Endothelial cell of umbilical vein (primary cell): ENCODE data around the gene JAKMIP1. TPM values are rescaled to one million over a fixed set of nuclear protein-coding genes. Genes with fewer than 3 reads are reported as not detected.

Source experiments
- BruUV-seq: library from RNA; stranded (reverse); fragments of 400-500 nt; replicated peaks from 2 replicates; lab custom pipeline; 2021; lab: Mats Ljungman, UMichigan
- CTCF ChIA-PET: fragments of 300-600, 350-600 bp; sonication (Branson Sonifier 250); formaldehyde crosslinking; loops from one replicate; lab custom pipeline; 2021; ENCODE audit warnings: antibody characterized with exemption, inconsistent platforms; lab: Charles Lee
- POLR2A ChIA-PET: fragments of 300-600, 350-600 bp; sonication (Branson Sonifier 250); formaldehyde crosslinking; loops from one replicate; lab custom pipeline; 2021; ENCODE audit warnings: antibody characterized with exemption, inconsistent platforms; lab: Charles Lee
- DNase-seq: peaks from one replicate; pipeline ENCODE4 v3.0.0-alpha.2; 2011; ENCODE audit warnings: low read depth, low spot score
- FAIRE-seq: peaks from 2 replicates; lab custom pipeline; 2011; peaks lifted over from hg19 to GRCh38; lab: Jason Lieb, UNC
- H2AFZ ChIP-seq: 2 replicates; pipeline ENCODE4 v1.6.0; 2012; ENCODE audit warnings: low read depth, low read length, control low read depth, inconsistent platforms
- H3K27ac ChIP-seq: 2 replicates; pipeline ENCODE4 v1.5.1; 2011; ENCODE audit warnings: low read depth, mild to moderate bottlenecking, control low read depth, low read length, moderate library complexity; ENCODE audit not compliant: insufficient read depth
- H3K27me3 ChIP-seq, 2 experiments: 2 replicates each; pipeline versions ENCODE4 v1.6.0 to v1.6.1; 2011; ENCODE audit warnings: low read length in 2 of 2, mixed read lengths in 1 of 2; ENCODE audit not compliant: control insufficient read depth in 2 of 2, insufficient read depth in 2 of 2
- H3K36me3 ChIP-seq, 2 experiments: 2 replicates in 1 of 2; 3 replicates in 1 of 2; pipeline ENCODE4 v1.5.1; 2011; ENCODE audit warnings: low read length in 2 of 2, mild to moderate bottlenecking in 1 of 2, moderate library complexity in 1 of 2; ENCODE audit not compliant: control insufficient read depth in 2 of 2, insufficient read depth in 2 of 2; ENCODE audit errors: extremely low read depth in 1 of 2
- H3K4me1 ChIP-seq: 3 replicates; pipeline ENCODE4 v1.5.1; 2011; ENCODE audit warnings: mild to moderate bottlenecking, low read length; ENCODE audit not compliant: control insufficient read depth, insufficient read depth; ENCODE audit errors: extremely low read depth
- H3K4me2 ChIP-seq: 2 replicates; pipeline ENCODE4 v1.6.1; 2011; ENCODE audit warnings: low read length, control low read depth, mixed read lengths; ENCODE audit not compliant: insufficient read depth
- H3K4me3 ChIP-seq, 3 experiments: fragments of 200-600 bp in 1 of 3; sonication (generic), shearing (Covaris generic) in 1 of 3; replicated peaks in 1 of 3; 2 replicates each; pipeline ENCODE4 v1.5.1; 2011 to 2016; ENCODE audit warnings: control low read depth in 3 of 3, low read length in 3 of 3, mild to moderate bottlenecking in 2 of 3, inconsistent platforms in 1 of 3, low read depth in 1 of 3, moderate library complexity in 1 of 3; ENCODE audit not compliant: insufficient read depth in 1 of 3
- H3K79me2 ChIP-seq: 2 replicates; pipeline ENCODE4 v1.6.0; 2012; ENCODE audit warnings: low read length, inconsistent platforms; ENCODE audit not compliant: control insufficient read depth, insufficient read depth
- H3K9ac ChIP-seq: replicated peaks from 2 replicates; pipeline ENCODE3; 2011; ENCODE audit warnings: low read length, control low read depth; ENCODE audit not compliant: insufficient read depth; ENCODE audit errors: extremely low read depth
- H3K9me1 ChIP-seq: replicated peaks from 3 replicates; pipeline ENCODE4 v1.6.0; 2011; ENCODE audit warnings: mild to moderate bottlenecking, low read length; ENCODE audit not compliant: control insufficient read depth, insufficient read depth; ENCODE audit errors: extremely low read depth
- H3K9me3 ChIP-seq: replicated peaks from 2 replicates; pipeline ENCODE4 v1.5.1; 2012; ENCODE audit warnings: low read length, inconsistent platforms; ENCODE audit not compliant: control insufficient read depth, insufficient read depth
- H4K20me1 ChIP-seq: replicated peaks from 2 replicates; pipeline ENCODE3; 2011; ENCODE audit warnings: mild to moderate bottlenecking, low read length; ENCODE audit not compliant: control insufficient read depth, insufficient read depth; ENCODE audit errors: extremely low read depth
- CTCF ChIP-seq, 2 donors: IDR thresholded peaks; 1 replicate in 1 of 2; 2 replicates in 1 of 2; pipeline ENCODE4 v1.5.1; 2011; ENCODE audit warnings: low read length in 2 of 2, mild to moderate bottlenecking in 2 of 2, moderate library complexity in 2 of 2, control low read depth in 1 of 2, inconsistent platforms in 1 of 2, low read depth in 1 of 2; ENCODE audit not compliant: insufficient read depth in 1 of 2; ENCODE audit errors: extremely low read depth in 1 of 2
- EZH2 ChIP-seq: IDR thresholded peaks from 2 replicates; pipeline ENCODE4 v1.6.1; 2012; ENCODE audit warnings: borderline replicate concordance, low read depth, mild to moderate bottlenecking, moderate library complexity, low read length, inconsistent platforms; ENCODE audit not compliant: severe bottlenecking
- FOS ChIP-seq: IDR thresholded peaks from 2 replicates; pipeline ENCODE4 v1.6.1; 2011; ENCODE audit warnings: mild to moderate bottlenecking, low read length, moderate library complexity, borderline replicate concordance; ENCODE audit not compliant: insufficient read depth
- GATA2 ChIP-seq: IDR thresholded peaks from 2 replicates; pipeline ENCODE4 v1.7.0; 2011; ENCODE audit warnings: low read depth, mild to moderate bottlenecking, moderate library complexity, mixed read lengths, low read length; ENCODE audit not compliant: insufficient read length, insufficient read depth
- JUN ChIP-seq: IDR thresholded peaks from 2 replicates; pipeline ENCODE4 v1.6.1; 2011; ENCODE audit warnings: borderline replicate concordance, low read depth; ENCODE audit not compliant: insufficient read length, insufficient read depth
- MAX ChIP-seq: IDR thresholded peaks from 2 replicates; pipeline ENCODE4 v1.6.1; 2011; ENCODE audit not compliant: insufficient read depth, insufficient read length
- MYC ChIP-seq: IDR thresholded peaks from one replicate; pipeline ENCODE4 v1.6.1; 2011; ENCODE audit warnings: mild to moderate bottlenecking, low read depth, low read length
- POLR2A ChIP-seq: IDR thresholded peaks from 2 replicates; pipeline ENCODE4 v1.6.1; 2012; ENCODE audit warnings: low read depth, mild to moderate bottlenecking, control low read depth, low read length
- POLR2AphosphoS5 ChIP-seq: IDR thresholded peaks from 2 replicates; pipeline ENCODE4 v1.6.1; 2012; ENCODE audit warnings: low read depth, mild to moderate bottlenecking, control low read depth, low read length, moderate library complexity; ENCODE audit not compliant: insufficient read depth
- dilution Hi-C: fragments of 300-500 bp; cut with MboI; formaldehyde crosslinking; loops from one replicate; pipeline ENCODE4 v1.15.0; 2019; ENCODE audit warnings: low sequenced_read_pairs; ENCODE audit not compliant: extremely low pct_ligation_motif_present
- intact Hi-C: fragments of 100-400 bp; cut with micrococcal nuclease; formaldehyde crosslinking; loops from one replicate; pipeline ENCODE4 v1.10.0; 2022
- polyA plus RNA-seq, 4 experiments: library from polyadenylated mRNA; depleted of rRNA in 3 of 4; stranded (reverse) in 3 of 4; unstranded in 1 of 4; fragments of >200 nt; gene quantifications; 2 replicates each; pipeline versions ENCODE4 v1.2.1 to v1.2.3, GENCODE V29; 2011 to 2012; ENCODE audit warnings: missing spikeins in 1 of 4
- total RNA-seq: library from RNA; stranded (reverse); gene quantifications from 2 replicates; pipeline ENCODE4 v1.2.3, GENCODE V29; 2021

Gene JAKMIP1
- total and polyA plus RNA-seq, 2 donors (not counting 3 experiments of a cell fraction or from before 2014, with no cell fraction given) = not detected

- no peaks in the 10 kb centered on the region for H3K36me3 ChIP-seq
- no peaks in the 10 kb centered on the region for H3K9me3 ChIP-seq
- H3K27ac ChIP-seq = no peak overlapping the region
- H4K20me1 ChIP-seq = no peaks in the 10 kb centered on the region
- dilution Hi-C loops (no loop called here), intact Hi-C loops (no loop called here)
- H3K4me1 ChIP-seq = no peaks in the 10 kb centered on the region
- no peak for FAIRE-seq
- no peak overlapping the region for H3K4me3 ChIP-seq
- TF ChIP-seq POLR2AphosphoS5 (no peak), JUN (no peak), EZH2 (no peak), POLR2A (no peak), CTCF (IDR thresholded peaks at IDR 0.05; ENCODE audit: extremely low read depth in 1 of 2, insufficient read depth in 1 of 2, low read depth in 1 of 2, low read length in 2 of 2) (no peak), FOS (no peak), MYC (no peak), MAX (no peak), GATA2 (no peak)
- no TSS peak for BruUV-seq
- POLR2A ChIA-PET = no interaction called here
- no peak overlapping the region for H2AFZ ChIP-seq
- H3K9me1 ChIP-seq = no peaks in the 10 kb centered on the region
- no peaks in the 10 kb centered on the region for H3K79me2 ChIP-seq
- H3K27me3 ChIP-seq = no peaks in the 10 kb centered on the region
- DNase-seq = no peak
- no peak overlapping the region for H3K9ac ChIP-seq
- CTCF ChIA-PET = interaction anchor here (1.2 kb wide), 1 partner anchor 27 kb away, joined by 4 read pairs; no protein-coding TSS in a partner anchor
- H3K4me2 ChIP-seq = no peak overlapping the region
Measured at GRCh38 chr4:6062133-6062532, 138.2 kb downstream of the JAKMIP1 start.
